SHP77 (cell line): ENCODE results near the gene BPIFB6.
"Not testable (repeated sequence)": the region's sequence is repeated elsewhere in the genome, so short reads cannot be mapped to it uniquely, and the experiment has no call there.

Experiments
- DNase-seq, 2 experiments: peaks; one replicate each; lab custom pipeline; 2025; lab: John Stamatoyannopoulos, UW

BPIFB6 gene

GRCh38 chr20:33030569-33030968, 879 bp upstream of the BPIFB6 start:
- no peak for DNase-seq

DNA sequence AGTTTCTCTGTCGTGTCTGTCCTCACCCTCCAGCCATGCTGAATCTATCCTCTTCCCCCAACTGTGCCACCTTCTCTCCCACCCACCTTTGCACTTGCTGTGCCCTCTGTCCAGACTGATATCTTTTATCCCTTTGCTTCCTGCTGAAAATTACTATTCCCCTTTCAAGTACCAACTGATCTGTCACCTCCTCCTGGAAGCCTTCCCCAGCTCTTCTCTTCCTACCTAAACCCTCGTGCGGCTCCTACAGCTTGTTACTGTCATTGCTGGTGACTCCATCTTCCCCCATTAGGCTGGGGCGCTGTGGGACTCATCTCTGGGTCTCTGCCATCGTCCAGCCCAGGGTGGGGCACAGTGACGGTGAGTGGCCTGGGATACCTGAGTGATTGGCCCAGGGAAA, 1.1 kb downstream of the BPIFB6 start:
- DNase-seq: no peak

- DNase-seq: no peak
Measured at GRCh38 chr20:33033381-33033780, 1.9 kb downstream of the BPIFB6 start.

GRCh38 chr20:33034115-33034514, 2.7 kb downstream of the BPIFB6 start:
- no peak for DNase-seq

DNA sequence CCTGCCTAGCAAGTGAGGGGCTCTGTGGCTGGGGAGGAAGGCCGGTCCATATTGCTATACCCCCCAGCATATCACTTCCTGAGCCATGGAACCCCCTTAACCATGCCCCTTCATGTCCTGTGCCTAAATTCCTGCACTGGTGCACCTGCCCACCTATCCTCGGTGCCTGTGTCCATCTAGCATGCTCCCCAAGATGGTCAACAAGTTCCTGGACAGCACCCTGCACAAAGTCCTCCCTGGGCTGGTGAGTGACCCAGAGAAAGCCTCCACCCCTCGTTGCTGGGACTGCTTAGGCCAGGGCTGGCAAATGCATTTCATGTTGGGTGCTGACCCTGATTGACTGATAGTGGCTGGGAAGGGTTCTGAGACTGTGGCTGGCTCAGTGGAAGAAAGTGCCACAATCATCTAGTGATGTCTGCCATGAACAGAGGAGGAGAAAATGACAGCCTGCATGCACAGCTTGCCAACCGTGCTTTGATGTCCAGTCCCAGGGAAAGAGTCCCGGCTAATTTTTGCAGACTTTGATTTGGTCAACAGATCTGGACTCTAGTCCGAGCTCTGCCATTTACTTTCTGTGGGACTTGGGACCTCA, 3.5 kb downstream of the BPIFB6 start:
- DNase-seq: no peak

DNA sequence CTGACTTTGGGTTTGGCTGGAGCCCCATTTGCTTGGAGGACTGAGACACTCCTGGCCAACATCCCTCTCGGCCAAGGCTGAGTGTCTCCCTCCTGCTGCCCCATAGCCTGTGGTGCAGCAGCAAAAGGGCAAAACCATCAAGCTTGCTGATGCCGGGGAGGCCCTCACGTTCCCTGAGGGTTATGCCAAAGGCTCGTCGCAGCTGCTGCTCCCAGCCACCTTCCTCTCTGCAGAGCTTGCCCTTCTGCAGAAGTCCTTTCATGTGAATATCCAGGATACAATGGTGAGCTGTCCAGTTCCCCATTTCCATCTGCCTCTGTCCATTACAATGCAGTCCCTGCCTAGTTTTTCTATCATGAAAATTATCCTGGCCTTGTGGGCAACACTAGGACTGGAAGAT, 6.0 kb downstream of the BPIFB6 start:
- DNase-seq: no peak

DNA sequence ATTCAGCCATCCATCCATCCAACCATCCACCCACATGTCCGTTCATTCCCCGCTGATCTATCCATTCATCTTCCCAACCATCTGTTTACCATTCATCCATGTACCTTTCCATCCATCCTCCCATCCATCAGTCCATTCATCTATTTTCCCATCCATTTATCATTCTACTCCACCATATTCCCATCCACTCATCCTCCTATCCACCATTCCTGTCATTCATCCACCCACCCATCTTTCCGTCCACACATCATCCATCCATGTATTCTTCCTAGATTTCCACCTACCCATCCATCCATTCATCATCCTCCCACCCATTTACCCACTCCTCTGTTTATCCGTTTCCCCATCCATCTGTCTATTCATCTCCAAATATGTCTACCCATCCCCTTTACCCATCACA, 6.8 kb downstream of the BPIFB6 start:
- DNase-seq: no peak

- no peak for DNase-seq
Measured at GRCh38 chr20:33042430-33042829, 11.0 kb downstream of the BPIFB6 start.

DNA sequence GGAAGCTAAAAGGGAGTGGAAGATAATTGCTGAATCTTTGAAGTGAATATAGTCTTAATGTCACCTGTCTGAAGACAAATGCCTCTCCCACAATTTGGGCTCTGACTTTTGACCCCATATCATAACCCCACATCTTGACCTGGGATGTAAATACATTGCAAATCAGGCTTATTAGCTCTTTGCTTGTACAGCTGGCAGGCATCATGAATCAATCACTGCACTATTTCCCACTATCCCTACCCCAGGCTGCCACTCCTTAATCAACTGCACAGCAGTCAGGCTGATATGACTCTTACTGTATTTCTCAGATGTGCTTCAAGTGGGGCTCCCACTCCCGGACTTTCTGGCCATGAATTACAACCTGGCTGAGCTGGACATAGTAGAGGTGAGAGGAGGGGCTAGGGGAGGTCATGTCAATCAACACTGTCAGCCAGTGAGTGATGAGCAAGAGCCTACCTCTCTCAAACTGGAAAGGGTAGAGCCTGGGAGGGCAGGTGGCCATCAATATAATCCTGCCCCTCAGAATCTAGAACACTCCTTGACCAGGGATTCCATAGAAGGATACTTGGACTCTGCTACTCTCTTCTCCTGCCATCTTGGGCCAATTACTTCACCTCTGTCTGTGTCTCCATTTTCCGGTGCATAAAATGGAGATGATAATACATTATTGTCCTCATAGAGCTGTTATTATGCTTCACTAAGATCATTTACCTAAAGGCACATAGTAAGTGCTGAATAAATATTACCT, 11.7 kb downstream of the BPIFB6 start:
- no peak for DNase-seq

- no peak for DNase-seq
Measured at GRCh38 chr20:33043731-33044181, 12.3 kb downstream of the BPIFB6 start.

DNA sequence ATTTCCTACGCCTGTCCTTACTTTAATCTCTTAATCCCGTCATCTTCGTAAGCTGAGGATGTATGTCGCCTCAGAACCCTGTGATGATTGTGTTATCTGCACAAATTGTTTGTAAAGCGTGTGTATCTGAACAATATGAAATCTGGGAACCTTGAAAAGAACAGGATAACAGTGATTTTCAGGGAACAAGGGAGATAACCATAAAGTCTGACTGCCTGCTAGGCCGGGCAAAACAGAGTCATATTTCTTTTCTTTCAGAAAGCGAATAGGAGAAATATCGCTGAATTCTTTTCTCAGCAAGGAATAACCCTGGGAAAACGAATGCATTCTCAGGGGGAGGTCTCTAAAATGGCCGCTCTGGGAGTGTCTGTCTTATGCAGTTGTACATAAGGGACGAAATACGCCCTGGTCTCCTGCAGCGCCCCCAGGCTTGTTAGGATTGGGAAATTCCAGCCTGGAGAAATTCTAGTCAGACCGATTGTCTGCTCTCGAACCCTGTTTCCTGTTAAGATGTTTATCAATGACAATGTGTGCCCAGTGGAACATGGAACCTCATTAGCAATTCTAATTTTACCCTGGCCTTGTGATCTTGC, 13.8 kb downstream of the BPIFB6 start:
- not testable (repeated sequence) for DNase-seq

DNA sequence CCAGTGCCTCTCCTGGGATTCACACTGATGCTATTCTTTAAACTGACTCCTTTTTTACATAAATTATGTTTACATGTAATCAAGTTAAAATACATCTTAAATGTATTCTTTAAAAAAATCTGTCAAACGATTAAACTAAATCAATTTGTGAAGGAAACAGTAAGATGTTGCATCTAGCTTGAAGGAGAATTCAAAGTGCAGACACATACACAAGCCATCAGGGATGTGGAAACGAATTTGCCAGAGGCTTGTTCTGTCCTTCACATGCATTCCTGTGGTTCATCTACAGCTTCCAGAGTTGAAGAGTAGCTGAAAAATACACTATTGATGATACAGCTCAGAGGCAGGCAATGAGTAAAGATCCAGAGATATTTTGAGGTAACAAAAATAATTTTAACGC, 15.0 kb downstream of the BPIFB6 start:
- no peak for DNase-seq

DNA sequence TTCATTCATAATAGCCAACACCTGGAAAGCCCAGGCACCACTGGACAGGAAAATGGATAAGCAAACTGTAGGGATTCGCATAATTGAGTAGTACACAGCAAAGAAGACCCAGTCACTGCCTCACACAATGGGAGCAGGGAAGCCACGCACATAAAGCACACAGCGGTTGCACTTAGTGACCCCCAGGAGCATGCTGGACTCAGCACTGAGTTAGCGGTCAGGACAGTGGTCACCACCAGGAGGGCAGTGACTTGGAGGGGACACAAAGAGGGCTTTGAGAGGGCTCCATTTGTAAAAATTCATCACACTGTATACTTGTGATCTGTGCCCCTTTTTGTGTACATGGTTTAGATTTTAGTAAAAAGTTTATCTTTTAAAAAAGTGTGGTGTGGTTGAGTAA, 19.9 kb downstream of the BPIFB6 start:
- DNase-seq: no peak

DNA sequence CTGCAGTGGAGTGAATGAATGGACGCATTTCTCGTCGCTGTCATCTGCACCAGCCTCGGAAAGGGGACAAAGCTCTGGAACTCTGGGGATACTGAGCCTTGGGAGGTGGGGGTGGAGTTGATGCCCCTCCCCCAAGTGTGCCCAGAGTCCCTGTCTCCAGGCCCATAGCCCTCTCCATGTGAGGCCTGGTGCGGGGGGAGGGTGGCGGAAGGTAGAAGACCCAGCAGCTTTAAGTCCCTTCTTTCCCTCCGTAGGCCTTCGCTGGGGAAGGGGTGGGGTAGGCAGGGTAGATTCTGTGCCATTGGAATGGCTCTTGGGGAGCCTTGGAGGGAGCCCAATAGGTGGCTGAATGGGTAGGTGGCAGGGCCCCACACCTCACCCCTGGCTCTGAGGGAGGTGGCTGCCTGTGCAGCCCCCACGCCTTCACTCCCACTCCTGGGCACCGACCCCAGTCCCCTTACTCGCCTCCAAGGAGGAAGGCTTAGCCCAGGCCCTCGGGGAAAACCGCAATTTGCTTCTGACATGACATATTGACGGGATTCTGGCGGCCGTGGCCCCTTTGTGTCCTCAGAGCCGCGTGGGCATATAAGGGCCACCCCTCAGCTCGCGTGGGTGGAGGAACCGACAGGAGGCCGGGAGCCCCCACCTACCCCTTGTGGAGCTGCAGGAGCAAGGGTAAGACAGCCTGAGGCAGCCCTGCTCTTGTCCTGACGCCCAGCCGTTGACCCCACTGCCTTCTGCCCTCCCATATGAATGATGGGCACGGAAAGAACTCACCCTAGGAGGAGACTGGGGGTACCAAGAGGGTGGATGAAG, 22.1 kb downstream of the BPIFB6 start, which contains the start of gene BPIFB3:
TSS of gene BPIFB3 (plus strand) at position 613 of the 816 bp plus-strand sequence. CDS start 1,533 bp downstream, outside the sequence.
- no peak for DNase-seq

- DNase-seq: no peak
Measured at GRCh38 chr20:33054381-33054780, 22.9 kb downstream of the BPIFB6 start.

GRCh38 chr20:33054791-33055190, 23.3 kb downstream of the BPIFB6 start:
- DNase-seq: no peak

DNA sequence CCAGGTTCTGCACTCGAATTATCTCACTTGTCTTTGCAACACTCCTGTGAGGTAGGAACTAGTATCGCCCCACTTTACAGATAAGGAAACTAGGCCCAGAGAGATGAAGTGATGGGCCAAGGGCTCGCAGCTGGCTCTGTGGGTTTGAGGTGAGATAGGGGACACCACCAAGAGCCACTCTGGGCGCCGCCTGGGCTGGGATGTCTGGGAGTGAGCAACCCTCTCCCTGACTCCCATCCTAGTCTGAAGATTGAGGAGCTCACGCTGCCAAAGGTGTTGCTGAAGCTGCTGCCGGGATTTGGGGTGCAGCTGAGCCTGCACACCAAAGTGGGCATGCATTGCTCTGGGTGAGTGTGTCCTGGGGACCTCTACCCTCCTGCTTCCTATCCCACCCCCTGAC, 27.7 kb downstream of the BPIFB6 start:
- DNase-seq: no peak

DNA sequence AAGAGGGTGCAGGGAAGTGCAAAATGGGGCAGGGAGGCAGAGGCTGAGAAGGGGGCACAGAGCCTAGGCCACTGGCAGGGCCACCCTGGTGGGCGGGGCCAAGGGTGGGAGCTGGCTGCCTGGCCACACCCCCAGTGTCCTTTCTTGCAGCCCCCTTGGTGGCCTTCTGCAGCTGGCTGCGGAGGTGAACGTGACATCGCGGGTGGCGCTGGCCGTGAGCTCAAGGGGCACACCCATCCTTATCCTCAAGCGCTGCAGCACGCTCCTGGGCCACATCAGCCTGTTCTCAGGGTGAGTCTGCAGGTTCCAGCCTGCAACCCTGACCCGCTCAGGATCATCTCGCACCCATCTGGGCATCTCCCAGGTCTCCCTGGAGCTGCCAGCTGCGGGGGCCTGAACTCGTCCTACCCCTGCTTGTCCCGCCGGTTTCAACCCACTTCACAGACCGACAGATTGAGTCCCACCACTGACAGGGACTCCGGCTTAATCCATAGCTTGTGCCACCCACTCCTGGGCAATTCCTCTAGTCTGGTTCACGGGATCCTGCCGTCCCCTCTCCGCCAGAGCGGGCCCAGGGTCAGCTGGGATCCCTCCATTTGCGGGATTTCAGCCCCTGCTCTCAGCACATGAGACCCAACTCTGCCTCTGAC, 28.4 kb downstream of the BPIFB6 start:
- no peak for DNase-seq

GRCh38 chr20:33061658-33062028, 30.2 kb downstream of the BPIFB6 start:
- no peak for DNase-seq

DNA sequence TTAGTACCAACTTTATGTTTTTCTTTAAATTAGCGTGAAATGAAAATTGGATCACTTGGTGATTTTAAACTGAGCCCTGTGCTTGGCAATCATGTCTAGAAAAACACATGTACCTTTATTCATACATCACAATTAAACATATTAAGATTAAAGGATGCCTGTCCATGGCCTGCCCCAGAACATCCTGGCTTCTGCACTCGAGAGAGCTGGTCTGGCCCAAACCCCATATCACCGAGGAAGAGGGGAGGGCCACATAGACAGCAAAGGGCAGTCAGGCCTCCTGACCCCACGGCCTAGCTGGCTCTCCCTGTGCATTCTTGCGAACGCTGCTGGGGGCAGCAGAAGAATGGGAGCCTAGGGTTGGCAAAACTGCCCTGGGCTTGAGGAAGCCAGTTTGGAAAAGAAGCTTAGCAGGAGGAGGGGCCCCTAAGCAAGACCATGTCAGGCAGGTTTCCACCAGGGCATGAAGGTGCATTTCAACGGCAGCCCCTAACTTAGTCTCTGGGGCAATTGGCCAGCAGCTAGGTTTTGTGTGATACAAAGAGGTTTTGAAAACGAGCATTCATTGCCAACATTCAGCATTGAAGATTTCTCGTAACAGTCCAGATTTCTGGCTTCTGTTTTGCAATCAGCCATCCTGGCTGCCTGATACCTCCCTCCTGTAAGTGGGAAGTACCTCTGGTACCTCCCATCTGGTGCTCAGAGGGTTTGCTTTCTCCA, 30.8 kb downstream of the BPIFB6 start:
- DNase-seq: no peak

DNA sequence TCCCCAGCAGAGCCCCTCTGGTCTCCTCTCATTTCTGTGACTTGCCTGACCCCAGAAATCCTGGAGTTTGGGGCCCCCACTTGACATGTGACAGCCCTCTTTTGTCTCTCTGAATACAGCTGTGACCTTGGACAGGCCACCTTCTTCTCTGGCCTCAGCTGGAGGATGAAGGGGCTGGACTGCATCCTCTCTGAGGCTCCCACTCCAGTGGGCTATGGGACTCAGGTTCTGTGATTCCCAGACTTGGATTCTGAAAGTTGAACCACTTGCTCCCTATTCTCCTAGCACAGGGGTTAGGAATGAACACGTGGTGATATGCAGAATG, 31.3 kb downstream of the BPIFB6 start:
- no peak for DNase-seq
